ENCODE data around the gene NUP214. TPM values are rescaled to one million over a fixed set of nuclear protein-coding genes. Genes with fewer than 3 reads are reported as not detected.
A peak's percentile ranks its signal among the peaks of the same experiment; 100 is the strongest.

NUP214 gene
- total RNA-seq, 2 donors from 2014 or later = 44.1 to 55.1 TPM

- ATAC-seq (no peak), DNase-seq (no peak)
- intact Hi-C loops (cut with DNase I, micrococcal nuclease) = no loop called here
These were observed 89.0 kb downstream of the NUP214 start for GRCh38 chr9:131214286-131214856.

- intact Hi-C loops (cut with DNase I, micrococcal nuclease) = no loop called here
- no peak for DNase-seq
- ATAC-seq = no peak
These were observed 89.5 kb downstream of the NUP214 start for GRCh38 chr9:131214876-131215275.

- intact Hi-C loops (cut with DNase I, micrococcal nuclease) = no loop called here
- no peak for ATAC-seq
- DNase-seq = no peak
These were observed 91.4 kb downstream of the NUP214 start for GRCh38 chr9:131216806-131217205.

- no peak for ATAC-seq
- intact Hi-C loops (cut with DNase I, micrococcal nuclease) = no loop called here
- DNase-seq = no peak
These were observed 92.1 kb downstream of the NUP214 start for GRCh38 chr9:131217331-131218031.

- ATAC-seq = no peak
- DNase-seq = no peak
- intact Hi-C loops (cut with DNase I, micrococcal nuclease) = no loop called here
These were observed 93.0 kb downstream of the NUP214 start for GRCh38 chr9:131218370-131218769.

- intact Hi-C loops (cut with DNase I, micrococcal nuclease) = no loop called here
- DNase-seq = no peak
- ATAC-seq = no peak
These were observed 95.1 kb downstream of the NUP214 start for GRCh38 chr9:131220485-131220884.

- intact Hi-C loops (cut with DNase I, micrococcal nuclease) = no loop called here
- ATAC-seq (no peak), DNase-seq (no peak)
These were observed 97.1 kb downstream of the NUP214 start for GRCh38 chr9:131222460-131222859.

- ATAC-seq = no peak
- intact Hi-C loops (cut with DNase I, micrococcal nuclease) = no loop called here
- DNase-seq = no peak
These were observed 100.8 kb downstream of the NUP214 start for GRCh38 chr9:131226226-131226625.

GRCh38 chr9:131227112-131227958, 101.9 kb downstream of the NUP214 start:
- ATAC-seq (no peak), DNase-seq (peak in 1 of 2 donors; percentile 31)
- intact Hi-C loops (cut with DNase I, micrococcal nuclease) = no loop called here

GRCh38 chr9:131227959-131228460, 102.6 kb downstream of the NUP214 start:
- DNase-seq (no peak), ATAC-seq (no peak)
- intact Hi-C loops (cut with DNase I, micrococcal nuclease) = no loop called here

GRCh38 chr9:131228988-131229387, 103.6 kb downstream of the NUP214 start:
- DNase-seq = no peak
- ATAC-seq = no peak
- intact Hi-C loops (cut with DNase I, micrococcal nuclease) = no loop called here

GRCh38 chr9:131233556-131233955, 108.2 kb downstream of the NUP214 start:
- no peak for ATAC-seq
- DNase-seq = no peak
- intact Hi-C loops (cut with DNase I, micrococcal nuclease) = no loop called here

GRCh38 chr9:131233995-131234394, 108.6 kb downstream of the NUP214 start:
- ATAC-seq = no peak

GRCh38 chr9:131234799-131235479, 109.6 kb downstream of the NUP214 start:
- DNase-seq = no peak
- intact Hi-C loops (cut with DNase I, micrococcal nuclease) = no loop called here
- no peak for ATAC-seq

More at GRCh38 chr9:131233995-131234394, 108.6 kb downstream of the NUP214 start:
- DNase-seq = no peak
- intact Hi-C loops (cut with DNase I, micrococcal nuclease) = no loop called here

GRCh38 chr9:131235480-131235851, 110.1 kb downstream of the NUP214 start:
- ATAC-seq = no peak
- intact Hi-C loops (cut with DNase I, micrococcal nuclease) = no loop called here
- DNase-seq = no peak

GRCh38 chr9:131236161-131236560, 110.8 kb downstream of the NUP214 start:
- intact Hi-C loops (cut with DNase I, micrococcal nuclease) = no loop called here
- ATAC-seq = no peak
- DNase-seq = no peak

GRCh38 chr9:131236761-131237160, 111.4 kb downstream of the NUP214 start:
- DNase-seq (no peak), ATAC-seq (no peak)
- intact Hi-C loops (cut with DNase I, micrococcal nuclease) = no loop called here

GRCh38 chr9:131237291-131237690, 111.9 kb downstream of the NUP214 start:
- ATAC-seq (no peak), DNase-seq (no peak)
- intact Hi-C loops (cut with DNase I, micrococcal nuclease) = no loop called here

GRCh38 chr9:131237931-131238401, 112.6 kb downstream of the NUP214 start:
- ATAC-seq (peak; percentile 91), DNase-seq (peak; percentile 78 to 85)
- intact Hi-C loops (cut with DNase I, micrococcal nuclease) = no loop called here
